K562 (cell line): ENCODE measurements around the gene ANKRD61. TPM values are rescaled to one million over a fixed set of nuclear protein-coding genes. Genes with fewer than 3 reads are reported as not detected.

Source experiments
- BCL6 ChIP-seq: fragments of 250-450 bp; sonication (Bioruptor Pico); IDR thresholded peaks from 2 replicates; pipeline ENCODE4 v1.4.0; 2020
- COPS2 ChIP-seq: fragments of 450-650 bp; conservative IDR thresholded peaks from 2 replicates; pipeline ENCODE4 v1.6.1; 2016; ENCODE audit warnings: mild to moderate bottlenecking, moderate library complexity
- CXXC5 ChIP-seq: fragments of 250-450 bp; sonication (Bioruptor Pico); IDR thresholded peaks from 2 replicates; pipeline ENCODE4 v1.8.0; 2022; ENCODE audit warnings: inconsistent platforms, mild to moderate bottlenecking, moderate library complexity
- DPF2 ChIP-seq: fragments of 450-650 bp; IDR thresholded peaks from 2 replicates; pipeline ENCODE4 v1.6.1; 2016
- EGR1 ChIP-seq: fragments of 450-650 bp; conservative IDR thresholded peaks from 2 replicates; pipeline ENCODE4 v1.6.1; 2017; ENCODE audit warnings: mild to moderate bottlenecking
- EP300 ChIP-seq: IDR thresholded peaks from 2 replicates; pipeline ENCODE4 v1.6.1; 2012; ENCODE audit warnings: low read length, improper control_type of control experiment
- EP400 ChIP-seq: fragments of 450-650 bp; IDR thresholded peaks from 2 replicates; pipeline ENCODE4 v1.6.1; 2017; ENCODE audit warnings: antibody characterized with exemption, mild to moderate bottlenecking, moderate library complexity
- GABPB1 ChIP-seq: sonication (generic); formaldehyde crosslinking; IDR thresholded peaks from 2 replicates; pipeline ENCODE4 v1.8.0; 2022; ENCODE audit warnings: mild to moderate bottlenecking, missing genetic modification reagents
- KLF10 ChIP-seq: fragments of 250-450 bp; sonication (Bioruptor Pico); IDR thresholded peaks from 2 replicates; pipeline ENCODE4 v1.6.1; 2021; ENCODE audit warnings: matching md5 sums
- KLF13 ChIP-seq: fragments of 450-650 bp; IDR thresholded peaks from 2 replicates; pipeline ENCODE4 v1.6.1; 2016; ENCODE audit warnings: missing genetic modification characterization, low read depth, mild to moderate bottlenecking, missing compliant biosample characterization, moderate library complexity, borderline replicate concordance
- MCM3 ChIP-seq: fragments of 450-650 bp; IDR thresholded peaks from 2 replicates; pipeline ENCODE4 v1.6.1; 2016
- MEIS2 ChIP-seq: fragments of 450-650 bp; IDR thresholded peaks from 2 replicates; pipeline ENCODE4 v1.6.1; 2014; ENCODE audit warnings: mild to moderate bottlenecking; ENCODE audit not compliant: partially characterized antibody
- MTA3 ChIP-seq: fragments of 450-650 bp; formaldehyde crosslinking; IDR thresholded peaks from 2 replicates; pipeline ENCODE4 v1.6.1; 2017; ENCODE audit warnings: mild to moderate bottlenecking, borderline replicate concordance
- MTF1 ChIP-seq: fragments of 250-450 bp; sonication (Bioruptor Pico); IDR thresholded peaks from 2 replicates; pipeline ENCODE4 v1.9.0; 2021; ENCODE audit warnings: moderate library complexity, mild to moderate bottlenecking, inconsistent platforms, borderline replicate concordance
- NBN ChIP-seq: fragments of 450-650 bp; IDR thresholded peaks from 2 replicates; pipeline ENCODE4 v1.6.1; 2016; ENCODE audit warnings: low read depth, mild to moderate bottlenecking
- POLR2H ChIP-seq: IDR thresholded peaks from 2 replicates; pipeline ENCODE4 v1.6.1; 2016; ENCODE audit warnings: missing genetic modification characterization, low read depth, mild to moderate bottlenecking, control low read depth, missing compliant biosample characterization, moderate library complexity
- PTRF ChIP-seq: fragments of 450-650 bp; IDR thresholded peaks from 2 replicates; pipeline ENCODE4 v1.6.1; 2016; ENCODE audit warnings: mild to moderate bottlenecking, missing genetic modification characterization, missing compliant biosample characterization
- RCOR1 ChIP-seq, 2 experiments: IDR thresholded peaks; 2 replicates each; pipeline ENCODE4 v1.6.1; 2012; ENCODE audit warnings: low read depth in 2 of 2, low read length in 2 of 2, borderline replicate concordance in 1 of 2, improper control_type of control experiment in 1 of 2
- SMARCC2 ChIP-seq: fragments of 450-650 bp; IDR thresholded peaks from 2 replicates; pipeline ENCODE4 v1.6.1; 2017; ENCODE audit warnings: antibody characterized with exemption, moderate library complexity, mild to moderate bottlenecking, low read depth
- TAF7 ChIP-seq: fragments of 450-650 bp; IDR thresholded peaks from 2 replicates; pipeline ENCODE4 v1.6.1; 2016; ENCODE audit warnings: missing genetic modification characterization, missing compliant biosample characterization
- TEAD1 ChIP-seq, 2 experiments: fragments of 450-650 bp in 1 of 2; sonication (generic) in 1 of 2; formaldehyde crosslinking; IDR thresholded peaks; 2 replicates each; pipeline versions ENCODE4 v1.4.0 to v1.8.0; 2020 to 2022; ENCODE audit warnings: mild to moderate bottlenecking in 2 of 2, missing genetic modification reagents in 1 of 2
- ZNF253 ChIP-seq: fragments of 250-450 bp; sonication (Bioruptor Pico); conservative IDR thresholded peaks from 2 replicates; pipeline ENCODE4 v1.6.1; 2021; ENCODE audit warnings: mild to moderate bottlenecking
- ZNF311 ChIP-seq: fragments of 250-450 bp; sonication (Bioruptor Pico); IDR thresholded peaks from 2 replicates; pipeline ENCODE4 v1.4.0; 2020; ENCODE audit warnings: mild to moderate bottlenecking, moderate library complexity
- ZNF316 ChIP-seq: fragments of 450-650 bp; IDR thresholded peaks from 2 replicates; pipeline ENCODE4 v1.6.1; 2016
- ZNF41 ChIP-seq: fragments of 250-450 bp; sonication (Bioruptor Pico); conservative IDR thresholded peaks from 2 replicates; pipeline ENCODE4 v1.4.0; 2020; ENCODE audit warnings: mild to moderate bottlenecking
- ZNF584 ChIP-seq: fragments of 200-800 bp; sonication (Bioruptor generic); IDR thresholded peaks from 2 replicates; pipeline ENCODE4 v1.6.1; 2016; ENCODE audit warnings: low read depth, mild to moderate bottlenecking, missing genetic modification characterization, missing compliant biosample characterization
- ZNF699 ChIP-seq: fragments of 250-450 bp; sonication (Bioruptor Pico); IDR thresholded peaks from 2 replicates; pipeline ENCODE4 v1.8.0; 2021; ENCODE audit warnings: mild to moderate bottlenecking, moderate library complexity; ENCODE audit not compliant: insufficient replicate concordance
- polyA plus RNA-seq, 8 experiments: library from polyadenylated mRNA; depleted of rRNA in 4 of 8; stranded (reverse) in 5 of 8; unstranded in 3 of 8; fragments of >200 nt; fragmentation: Nextera tagmentation in 2 of 8; fragmentation: Illumina TruSeq in 1 of 8; extraction: Ambion mirVana in 2 of 8; extraction: Trizol in 1 of 8; gene quantifications; 2 replicates each; pipeline versions ENCODE4 v1.2.1 to v1.2.3, GENCODE V29; 2011 to 2014; ENCODE audit warnings: inconsistent platforms in 1 of 8, missing spikeins in 1 of 8
- total RNA-seq, 7 experiments: library from RNA; depleted of rRNA in 6 of 7; stranded (reverse); fragments of >200 nt in 6 of 7; fragmentation: Illumina TruSeq in 2 of 7; extraction: Trizol in 2 of 7; gene quantifications; 2 replicates each; pipeline versions ENCODE4 v1.2.1 to v1.2.3, GENCODE V29; 2011 to 2021; ENCODE audit warnings: low replicate concordance in 1 of 7
- TF ChIP-seq, protein P1 (sequence below): IDR thresholded peaks from 2 replicates; pipeline ENCODE4 v1.6.1; 2011; ENCODE audit warnings: borderline replicate concordance, low read depth, mild to moderate bottlenecking, moderate library complexity, low read length; ENCODE audit not compliant: insufficient read depth, poor library complexity, severe bottlenecking
- TF ChIP-seq, protein P2 (sequence below): fragments of 250-450 bp; sonication (Bioruptor Pico); IDR thresholded peaks from 2 replicates; pipeline ENCODE4 v1.6.1; 2021; ENCODE audit warnings: mild to moderate bottlenecking

ANKRD61 gene
- total and polyA plus RNA-seq, 9 of the 15 experiments (the other 6 are each of a cell fraction or from before 2014, with no cell fraction given), result 0.08 to 0.11 (median 0.09) TPM; not detected in 5

DNA sequence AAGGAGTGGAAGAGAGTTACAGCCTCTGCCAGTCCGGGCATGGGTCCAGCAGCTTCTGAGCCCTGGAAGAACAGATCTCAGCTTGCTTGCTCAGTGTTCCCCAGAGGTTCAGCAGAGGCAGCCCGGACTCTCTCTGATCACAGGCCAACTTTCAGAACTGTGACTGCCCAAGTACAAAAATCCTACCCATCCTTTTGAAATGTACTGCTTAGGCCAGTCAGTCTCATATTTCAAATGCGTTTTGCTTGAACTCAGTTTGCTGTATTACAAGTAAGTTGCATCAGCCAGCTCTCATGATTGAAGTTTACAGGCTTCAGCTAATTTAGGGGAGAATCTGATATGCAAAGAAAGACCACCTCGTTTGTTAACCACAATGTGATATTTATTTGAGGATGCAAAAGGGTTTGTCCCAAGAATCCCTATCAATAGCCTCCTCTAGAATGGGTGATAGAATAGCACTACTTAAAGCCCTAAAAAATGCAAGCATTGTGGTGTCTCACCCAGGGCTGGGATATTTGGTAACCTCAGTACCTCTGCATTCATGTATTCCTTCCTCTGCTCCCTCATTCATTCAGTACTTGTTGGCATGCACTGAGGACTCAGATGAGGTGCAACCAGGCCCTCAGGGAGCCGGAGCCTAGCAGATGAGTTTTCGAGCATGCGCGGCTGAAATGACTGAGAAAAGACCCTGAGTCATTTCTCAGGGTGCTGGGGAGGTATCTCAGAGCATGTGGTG is 15.1 kb upstream of the ANKRD61 start (continued):
- TF ChIP-seq, protein P1, sequence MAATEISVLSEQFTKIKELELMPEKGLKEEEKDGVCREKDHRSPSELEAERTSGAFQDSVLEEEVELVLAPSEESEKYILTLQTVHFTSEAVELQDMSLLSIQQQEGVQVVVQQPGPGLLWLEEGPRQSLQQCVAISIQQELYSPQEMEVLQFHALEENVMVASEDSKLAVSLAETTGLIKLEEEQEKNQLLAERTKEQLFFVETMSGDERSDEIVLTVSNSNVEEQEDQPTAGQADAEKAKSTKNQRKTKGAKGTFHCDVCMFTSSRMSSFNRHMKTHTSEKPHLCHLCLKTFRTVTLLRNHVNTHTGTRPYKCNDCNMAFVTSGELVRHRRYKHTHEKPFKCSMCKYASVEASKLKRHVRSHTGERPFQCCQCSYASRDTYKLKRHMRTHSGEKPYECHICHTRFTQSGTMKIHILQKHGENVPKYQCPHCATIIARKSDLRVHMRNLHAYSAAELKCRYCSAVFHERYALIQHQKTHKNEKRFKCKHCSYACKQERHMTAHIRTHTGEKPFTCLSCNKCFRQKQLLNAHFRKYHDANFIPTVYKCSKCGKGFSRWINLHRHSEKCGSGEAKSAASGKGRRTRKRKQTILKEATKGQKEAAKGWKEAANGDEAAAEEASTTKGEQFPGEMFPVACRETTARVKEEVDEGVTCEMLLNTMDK, result no peak
- no peak for TF ChIP-seq ZNF253 (CRISPR knock-in tag)
- TF ChIP-seq COPS2, result no peak
- no peak for TF ChIP-seq EGR1
- peak; percentile 26 for TF ChIP-seq BCL6 (CRISPR knock-in tag)
- TF ChIP-seq SMARCC2, result no peak; the same call in 1 of the 2 replicates
- TF ChIP-seq POLR2H (tag), result peak; percentile 77
- TF ChIP-seq RCOR1 (IDR thresholded peaks at IDR 0.05; ENCODE audit: borderline replicate concordance in 1 of 2, low read depth in 2 of 2, low read length in 2 of 2), result peak in 1 of 2 experiments; percentile 11; a peak in 1 of 4 replicates
- peak in 1 of 2 experiments; percentile 10; a peak in 1 of 4 replicates for TF ChIP-seq TEAD1 (CRISPR knock-in tag; IDR thresholded peaks at IDR 0.05)
- peak; percentile 48 for TF ChIP-seq CXXC5 (CRISPR knock-in tag)
- peak; percentile 97 for TF ChIP-seq ZNF584 (CRISPR knock-in tag)
- no peak for TF ChIP-seq MCM3
- TF ChIP-seq TAF7 (tag), result 0 out of 2 replicates have a peak, but pooled peaks have one; percentile 44
- TF ChIP-seq KLF13, result peak; percentile 51; the same call in 1 of the 2 replicates
- TF ChIP-seq, protein P2, sequence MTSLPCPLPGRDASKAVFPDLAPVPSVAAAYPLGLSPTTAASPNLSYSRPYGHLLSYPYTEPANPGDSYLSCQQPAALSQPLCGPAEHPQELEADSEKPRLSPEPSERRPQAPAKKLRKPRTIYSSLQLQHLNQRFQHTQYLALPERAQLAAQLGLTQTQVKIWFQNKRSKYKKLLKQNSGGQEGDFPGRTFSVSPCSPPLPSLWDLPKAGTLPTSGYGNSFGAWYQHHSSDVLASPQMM, result no peak
- TF ChIP-seq MEIS2, result peak; percentile 69
- TF ChIP-seq EP400, result peak; percentile 80
- TF ChIP-seq EP300, result peak; percentile 82
- no peak for TF ChIP-seq KLF10 (CRISPR knock-in tag)
- TF ChIP-seq ZNF316, result no peak
- TF ChIP-seq DPF2, result peak; percentile 50; the same call in 1 of the 2 replicates
- TF ChIP-seq ZNF311 (CRISPR knock-in tag), result 0 out of 2 replicates have a peak, but pooled peaks have one; percentile 9
- peak; percentile 65 for TF ChIP-seq PTRF (tag)
- TF ChIP-seq MTA3, result peak; percentile 66; the same call in 1 of the 2 replicates
- peak; percentile 68 for TF ChIP-seq ZNF41 (CRISPR knock-in tag)
- TF ChIP-seq MTF1 (CRISPR knock-in tag), result 0 out of 2 replicates have a peak, but pooled peaks have one; percentile 47
- TF ChIP-seq ZNF699, result no peak
- TF ChIP-seq GABPB1 (CRISPR knock-in tag), result peak; percentile 56; the same call in 1 of the 2 replicates
- TF ChIP-seq NBN, result peak; percentile 31; the same call in 1 of the 2 replicates
